Measurements from ENCODE around the gene UBAC2. TPM values are rescaled to one million over a fixed set of nuclear protein-coding genes. Genes with fewer than 3 reads are reported as not detected.

Gene UBAC2
- total RNA-seq, 4 donors from 2014 or later, result 67.3 to 111 (median 93.8) TPM

- no peak for DNase-seq (ENCODE audit: low spot score in 2 of 2)
- Histone ChIP-seq H3K36me3 (no peaks in the 10 kb centered on the region), H3K4me3 (no peak overlapping the region), H3K27me3 (no peaks in the 10 kb centered on the region), H3K27ac (peak overlapping the region; percentile 68), H3K4me1 (peaks cover 63% of the 10 kb centered on the region), H3K9me3 (no peaks in the 10 kb centered on the region)
- WGBS, result 45% methylated on average over 1 of the region's 1 CpG
- TF ChIP-seq CTCF (IDR thresholded peaks at IDR 0.05) (no peak), EP300 (IDR thresholded peaks at IDR 0.05) (no peak), POLR2A (IDR thresholded peaks at IDR 0.05) (no peak), POLR2AphosphoS5 (IDR thresholded peaks at IDR 0.05) (no peak)
Measured at GRCh38 chr13:99282264-99283231, 81.9 kb downstream of the UBAC2 start.

GRCh38 chr13:99285432-99286182, 85.0 kb downstream of the UBAC2 start:
- H3K27ac ChIP-seq, result no peak overlapping the region
- no peaks in the 10 kb centered on the region for H3K9me3 ChIP-seq
- H3K27me3 ChIP-seq, result no peaks in the 10 kb centered on the region
- TF ChIP-seq POLR2AphosphoS5 (IDR thresholded peaks at IDR 0.05) (no peak), POLR2A (IDR thresholded peaks at IDR 0.05) (no peak), EP300 (IDR thresholded peaks at IDR 0.05) (no peak), CTCF (IDR thresholded peaks at IDR 0.05) (no peak)
- H3K4me3 ChIP-seq, result no peak overlapping the region
- H3K36me3 ChIP-seq, result no peaks in the 10 kb centered on the region
- no peak for DNase-seq (ENCODE audit: low spot score in 2 of 2)
- peaks cover 75% of the 10 kb centered on the region for H3K4me1 ChIP-seq
- 61% methylated on average over 10 of the region's 10 CpGs for WGBS

GRCh38 chr13:99287551-99287950, 86.9 kb downstream of the UBAC2 start:
- Histone ChIP-seq H3K27ac (no peak overlapping the region), H3K27me3 (no peaks in the 10 kb centered on the region), H3K9me3 (no peaks in the 10 kb centered on the region), H3K36me3 (no peaks in the 10 kb centered on the region), H3K4me3 (no peak overlapping the region), H3K4me1 (peaks cover 58% of the 10 kb centered on the region)
- DNase-seq (ENCODE audit: low spot score in 2 of 2), result no peak
- WGBS, result 14% methylated on average over 4 of the region's 4 CpGs
- TF ChIP-seq POLR2AphosphoS5 (IDR thresholded peaks at IDR 0.05), result no peak
- TF ChIP-seq CTCF (IDR thresholded peaks at IDR 0.05), result no peak
- TF ChIP-seq EP300 (IDR thresholded peaks at IDR 0.05), result no peak
- no peak for TF ChIP-seq POLR2A (IDR thresholded peaks at IDR 0.05)

- peaks cover 53% of the 10 kb centered on the region for H3K4me1 ChIP-seq
- no peaks in the 10 kb centered on the region for H3K9me3 ChIP-seq
- WGBS, result 57% methylated on average over 2 of the region's 2 CpGs
- no peaks in the 10 kb centered on the region for H3K27me3 ChIP-seq
- TF ChIP-seq EP300 (IDR thresholded peaks at IDR 0.05), result no peak
- TF ChIP-seq CTCF (IDR thresholded peaks at IDR 0.05), result no peak
- TF ChIP-seq POLR2AphosphoS5 (IDR thresholded peaks at IDR 0.05), result no peak
- TF ChIP-seq POLR2A (IDR thresholded peaks at IDR 0.05), result no peak
- H3K27ac ChIP-seq, result peak overlapping the region; percentile 29
- H3K36me3 ChIP-seq, result no peaks in the 10 kb centered on the region
- no peak overlapping the region for H3K4me3 ChIP-seq
- DNase-seq (ENCODE audit: low spot score in 2 of 2), result no peak
Measured at GRCh38 chr13:99288089-99288488, 87.4 kb downstream of the UBAC2 start.

GRCh38 chr13:99289271-99289670, 88.6 kb downstream of the UBAC2 start:
- Histone ChIP-seq H3K27me3 (no peaks in the 10 kb centered on the region), H3K9me3 (no peaks in the 10 kb centered on the region), H3K27ac (no peak overlapping the region), H3K36me3 (no peaks in the 10 kb centered on the region), H3K4me1 (peaks cover 44% of the 10 kb centered on the region), H3K4me3 (no peak overlapping the region)
- no peak for DNase-seq (ENCODE audit: low spot score in 2 of 2)
- TF ChIP-seq EP300 (IDR thresholded peaks at IDR 0.05), result no peak
- TF ChIP-seq POLR2A (IDR thresholded peaks at IDR 0.05), result no peak
- TF ChIP-seq POLR2AphosphoS5 (IDR thresholded peaks at IDR 0.05), result no peak
- 71% methylated on average over 2 of the region's 2 CpGs for WGBS

Measured in suprapubic skin (tissue), 4 donors.